GM13976 (cell line): ENCODE results near the gene MRPL37.

Experiments used
- DNase-seq: peaks from one replicate; pipeline ENCODE4 v3.0.0; 2012; ENCODE audit warnings: low spot score
- CTCF ChIP-seq: IDR thresholded peaks from 2 replicates; pipeline ENCODE4 v1.5.1; 2012; ENCODE audit warnings: borderline replicate concordance, mild to moderate bottlenecking; ENCODE audit not compliant: insufficient read depth; ENCODE audit errors: extremely low read depth, missing control alignments, control extremely low read depth
- in situ Hi-C: fragments of 300-500 bp; cut with MboI; formaldehyde crosslinking; loops from one replicate; pipeline ENCODE4 v1.12.0; 2022; ENCODE audit warnings: low sequenced_read_pairs, mixed read lengths, inconsistent platforms; ENCODE audit not compliant: unreplicated experiment

The MRPL37 gene

GRCh38 chr1:54178296-54179070 lies 21.5 kb upstream of the MRPL37 start:
- no peak for TF ChIP-seq CTCF
- in situ Hi-C loops: no loop called here
- no peak for DNase-seq

- DNase-seq: no peak
- no peak for TF ChIP-seq CTCF
- in situ Hi-C loops: no loop called here
Observed at GRCh38 chr1:54180701-54181360, 19.1 kb upstream of the MRPL37 start.

GRCh38 chr1:54186056-54186455 lies 13.9 kb upstream of the MRPL37 start:
- TF ChIP-seq CTCF: no peak
- DNase-seq: no peak
- in situ Hi-C loops: no loop called here

GRCh38 chr1:54188291-54188690 lies 11.7 kb upstream of the MRPL37 start:
- no peak for TF ChIP-seq CTCF
- DNase-seq: no peak
- in situ Hi-C loops: no loop called here

GRCh38 chr1:54190526-54190925 lies 9.4 kb upstream of the MRPL37 start:
- no peak for DNase-seq
- in situ Hi-C loops: no loop called here
- no peak for TF ChIP-seq CTCF

- DNase-seq: no peak
- TF ChIP-seq CTCF: no peak
- in situ Hi-C loops: no loop called here
Observed at GRCh38 chr1:54191525-54191924, 8.4 kb upstream of the MRPL37 start.
